ENCODE measurements around the gene SEPTIN5. TPM values are rescaled to one million over a fixed set of nuclear protein-coding genes. Genes with fewer than 3 reads are reported as not detected.

SEPTIN5 gene
- polyA plus RNA-seq, 3 donors = 28.1 to 37.6 (median 32.6) TPM

DNA sequence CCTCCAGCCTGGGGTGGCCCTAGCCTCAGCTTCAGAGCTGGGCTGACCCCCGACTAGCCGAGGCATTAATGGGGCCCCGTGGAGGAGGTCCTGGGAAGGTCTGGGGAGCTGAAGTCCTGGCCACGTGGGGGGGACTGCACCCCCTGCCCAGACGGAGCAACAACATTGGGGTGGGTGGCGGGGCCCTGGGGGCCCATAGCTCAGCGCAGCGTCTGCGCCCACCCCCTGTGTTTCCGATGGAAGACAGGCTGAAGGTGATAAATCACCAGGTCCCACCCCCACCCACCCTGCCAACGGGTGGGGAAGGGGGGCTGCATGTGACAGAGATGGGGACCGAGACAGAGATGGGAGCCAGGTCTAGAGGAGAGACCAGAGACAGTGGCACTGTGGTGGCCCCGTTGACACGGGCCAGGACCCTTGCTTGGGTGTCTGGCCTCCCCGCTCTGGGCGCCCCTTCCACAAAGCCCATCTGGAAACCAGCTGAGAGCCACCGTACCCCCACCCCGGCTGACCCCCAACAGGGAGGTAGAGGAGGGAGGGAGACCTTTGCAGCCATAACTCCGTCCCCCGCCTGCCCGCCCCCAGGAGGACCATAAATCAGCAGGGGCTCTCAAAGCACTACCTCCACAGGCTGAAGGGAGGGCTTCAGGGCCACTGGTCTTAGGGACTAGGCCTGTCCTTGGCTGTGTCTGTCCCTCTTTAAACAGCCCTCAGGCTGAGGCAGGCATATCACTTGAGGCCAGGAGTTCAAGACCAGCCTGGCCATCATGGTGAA, 17.2 kb downstream of the SEPTIN5 start:
- no peak for DNase-seq (ENCODE audit: low read depth in 3 of 3, low spot score in 2 of 3)

DNA sequence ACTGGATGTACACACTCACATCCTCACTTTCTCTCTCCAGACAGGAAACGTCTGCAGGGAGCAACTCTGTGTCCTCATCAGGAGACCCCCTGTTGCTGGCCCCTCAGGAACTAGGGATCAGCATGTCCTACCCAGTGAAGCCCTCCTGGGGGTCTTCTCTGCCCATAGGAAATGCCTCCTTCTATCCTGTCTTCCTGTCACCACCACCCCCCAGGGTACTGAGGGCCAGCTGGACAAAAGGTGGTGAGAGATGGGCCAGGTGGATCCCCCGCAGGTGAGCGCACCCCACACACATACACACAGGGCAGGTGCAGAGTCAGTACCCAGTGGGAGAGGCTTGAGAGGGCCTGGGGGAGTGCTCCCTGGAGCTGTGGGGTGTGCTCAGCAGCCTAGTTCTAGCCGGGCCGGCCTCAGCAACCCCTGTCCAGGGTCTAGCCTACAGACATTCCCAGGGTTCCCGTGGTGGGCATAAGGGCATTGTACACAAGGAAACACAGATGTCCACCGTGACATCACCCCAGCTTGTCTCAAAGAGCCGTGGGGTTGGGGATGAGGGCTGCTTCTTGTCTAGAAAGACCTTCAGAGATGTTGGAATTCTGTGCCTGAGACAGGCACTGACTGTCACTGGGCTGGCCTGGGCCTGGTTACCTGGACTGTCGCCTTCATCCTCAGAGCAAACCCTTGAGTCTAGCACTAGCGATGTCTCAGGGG, 18.3 kb downstream of the SEPTIN5 start:
- no peak for DNase-seq (ENCODE audit: low read depth in 3 of 3, low spot score in 2 of 3)

DNA sequence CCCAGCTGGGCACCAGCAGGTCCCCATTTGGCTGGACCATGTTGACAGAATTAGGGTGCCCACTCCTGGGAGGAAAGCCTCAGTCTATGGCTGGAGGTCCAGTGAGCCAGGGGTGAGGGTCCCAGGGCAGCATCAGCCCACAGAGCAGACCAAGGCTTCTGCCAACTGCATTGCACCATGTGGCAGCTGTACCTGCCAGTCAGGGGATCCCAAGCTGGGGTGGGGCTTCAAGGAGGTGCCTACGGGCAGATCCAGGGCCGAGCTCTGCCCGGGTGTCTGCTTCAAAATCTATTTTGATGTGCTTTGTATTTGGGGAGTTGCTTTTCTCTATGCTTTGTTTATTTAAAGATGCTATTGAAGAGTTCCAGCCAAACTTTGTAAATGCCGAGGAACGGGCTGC, 19.5 kb downstream of the SEPTIN5 start:
- DNase-seq (ENCODE audit: low read depth in 3 of 3, low spot score in 2 of 3) = no peak

DNA sequence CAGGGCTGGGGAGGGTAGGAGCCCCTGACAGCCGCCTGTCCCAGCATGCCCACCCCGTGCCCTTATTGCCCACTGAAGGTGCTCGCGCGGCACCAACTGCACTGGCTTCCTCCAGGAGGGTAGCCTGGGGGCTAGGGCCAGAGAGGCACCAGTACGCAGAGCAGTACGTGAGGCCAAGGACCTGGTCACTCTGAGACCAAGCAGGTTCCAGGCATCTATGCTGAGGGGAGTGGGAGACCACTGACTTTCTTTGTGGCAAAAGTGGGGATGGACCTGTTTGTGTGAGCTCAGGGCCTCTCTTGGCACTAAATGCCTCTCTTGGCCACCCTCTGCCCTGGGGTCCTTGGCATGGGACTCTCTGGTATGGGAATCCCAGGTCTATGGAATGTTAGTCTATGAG, 19.9 kb downstream of the SEPTIN5 start:
- DNase-seq (ENCODE audit: low read depth in 3 of 3, low spot score in 2 of 3) = no peak

DNA sequence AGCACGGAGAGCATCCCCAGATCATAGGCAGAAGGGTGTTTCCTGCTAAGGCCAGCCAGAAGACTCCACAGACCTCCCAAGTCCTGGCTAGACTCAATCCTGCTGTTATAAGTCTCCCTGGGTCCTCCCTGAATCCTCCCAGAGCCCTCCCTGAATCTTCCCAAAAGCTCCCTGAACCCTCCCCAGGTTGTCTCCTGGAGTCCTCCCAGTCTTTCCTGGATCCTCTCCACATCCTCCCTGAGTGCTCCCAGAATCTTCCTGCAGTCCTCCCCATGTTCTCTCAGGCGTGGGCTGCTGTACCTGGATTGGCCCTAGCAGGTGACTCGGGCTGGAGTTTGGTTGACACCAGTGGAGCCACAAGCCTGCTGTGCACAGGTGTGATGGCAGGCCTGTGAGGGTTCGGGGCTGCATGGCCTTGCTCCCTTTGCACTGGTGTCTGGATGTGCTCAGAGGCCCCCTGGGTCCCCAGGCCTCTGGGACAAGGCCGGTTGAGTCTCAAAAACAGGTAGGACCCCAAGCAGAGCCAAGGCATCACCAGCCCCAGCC, 20.6 kb downstream of the SEPTIN5 start:
- no peak for DNase-seq (ENCODE audit: low read depth in 3 of 3, low spot score in 2 of 3)

DNA sequence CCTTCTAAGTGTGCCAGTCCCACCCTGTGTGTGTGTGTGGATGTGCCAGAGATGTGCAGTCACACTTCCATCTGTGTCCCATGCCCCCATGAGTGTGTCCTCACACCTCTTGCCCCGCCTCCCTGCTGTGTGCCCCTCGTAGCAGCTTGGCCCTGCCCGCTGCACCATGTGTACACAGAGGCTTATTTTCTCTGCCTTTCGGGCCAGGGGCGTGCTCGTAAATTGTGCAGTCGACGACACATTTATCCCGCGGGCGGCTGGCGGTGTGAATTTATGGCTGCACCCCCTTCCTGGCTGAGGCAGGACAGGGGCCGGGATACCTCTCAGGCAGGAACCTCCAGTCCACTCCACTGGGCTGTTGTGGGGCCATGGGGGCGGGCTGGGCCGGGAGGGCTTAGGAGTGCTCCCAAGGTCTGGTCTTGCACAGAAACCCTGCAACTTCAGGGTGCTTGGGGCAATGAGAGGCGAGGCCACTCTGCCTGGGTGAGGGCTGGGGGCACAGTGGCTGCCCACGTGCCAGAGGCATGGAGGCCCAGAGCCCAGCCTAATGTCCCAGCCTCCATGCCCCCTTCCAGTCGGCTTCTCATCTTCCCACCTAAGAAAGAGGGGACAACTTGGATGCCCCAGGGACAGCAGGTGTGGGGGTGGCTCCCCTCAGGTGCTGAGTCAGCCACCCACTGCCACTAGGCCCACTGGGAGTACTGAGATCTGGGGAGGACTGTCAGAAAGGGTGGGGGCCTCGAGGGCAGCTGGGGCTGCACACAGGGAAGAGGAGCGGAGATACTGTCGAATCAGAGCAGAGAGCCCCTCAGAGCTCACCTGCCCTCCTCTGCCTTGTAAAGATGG, 21.6 kb downstream of the SEPTIN5 start:
- no peak for DNase-seq (ENCODE audit: low read depth in 3 of 3, low spot score in 2 of 3)

DNA sequence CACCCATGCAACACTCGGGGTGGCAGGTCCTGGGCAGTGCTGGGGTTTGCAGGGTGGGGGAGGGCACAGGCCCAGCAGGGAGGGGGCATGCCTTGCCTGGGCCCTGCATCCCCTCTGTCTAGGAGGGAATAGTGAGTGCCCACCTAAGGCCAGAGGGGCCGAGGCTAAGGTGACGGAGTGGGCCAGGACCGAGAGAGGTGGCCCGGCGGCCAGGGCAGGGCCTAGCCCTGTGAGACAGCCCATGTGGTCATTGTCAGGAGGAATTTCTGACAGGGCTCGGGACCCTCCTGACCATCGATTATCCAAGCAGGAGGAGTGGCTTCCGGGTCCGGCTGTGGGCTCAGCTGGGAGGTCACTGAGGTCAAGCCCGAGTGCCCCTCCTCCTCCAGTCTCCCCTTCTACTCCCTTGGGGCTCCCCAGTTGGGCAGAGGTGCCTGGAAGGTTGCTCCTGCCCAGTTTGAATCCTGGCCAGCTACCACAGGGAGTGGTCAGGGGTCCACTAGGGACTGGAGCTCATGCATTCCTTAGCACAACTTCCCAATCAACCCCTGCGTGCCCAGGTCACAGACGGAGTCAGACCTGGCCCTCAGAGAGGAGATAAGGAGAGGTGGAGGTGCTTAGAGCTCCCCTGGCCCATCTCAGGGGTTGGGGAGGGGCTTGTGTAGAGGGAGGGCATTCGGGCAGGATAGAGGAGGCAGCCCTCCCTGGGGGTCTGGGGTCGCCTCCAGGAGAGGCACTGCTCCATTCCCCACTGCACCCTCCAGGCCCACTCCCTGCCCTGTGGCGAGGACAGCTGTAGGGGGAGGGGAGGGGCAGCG, 23.8 kb downstream of the SEPTIN5 start:
- no peak for DNase-seq (ENCODE audit: low read depth in 3 of 3, low spot score in 2 of 3)

DNA sequence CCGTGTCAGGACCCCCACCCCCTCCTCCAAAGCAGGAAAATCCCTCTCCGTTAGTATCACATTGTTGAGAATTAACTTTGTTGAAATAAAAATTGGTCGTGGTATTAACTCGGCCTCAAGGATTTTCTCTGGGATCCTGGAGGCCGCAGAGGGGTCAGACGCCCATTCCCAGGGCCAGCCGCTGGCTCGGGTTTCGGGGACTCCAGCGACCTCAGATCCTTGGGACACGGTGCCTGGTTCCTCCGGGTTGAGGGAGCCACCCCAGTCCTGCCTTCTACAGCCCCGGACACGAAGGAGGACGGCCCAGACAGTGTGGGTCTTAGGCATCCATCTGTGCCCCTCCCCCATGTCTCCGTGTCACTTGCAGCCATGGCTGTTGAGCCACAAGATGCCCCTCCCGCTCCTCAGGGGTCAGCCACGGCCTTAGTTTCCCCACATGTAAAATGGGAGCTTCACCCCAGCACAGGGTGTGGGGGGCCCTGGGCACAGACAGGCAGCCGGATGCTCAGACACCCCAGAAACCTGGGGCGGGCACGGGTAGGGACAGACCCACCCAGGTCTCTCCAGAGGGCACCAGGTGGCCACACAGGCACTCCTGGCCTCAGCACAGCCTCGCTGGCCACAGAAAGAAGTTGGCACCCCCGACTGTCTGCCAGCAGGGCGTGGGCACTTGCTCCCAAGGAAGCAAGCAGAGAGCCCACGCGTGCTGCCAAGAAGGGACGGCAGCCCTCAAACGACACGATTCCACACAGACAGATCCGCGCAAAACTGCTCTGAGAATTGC, 24.6 kb downstream of the SEPTIN5 start:
- DNase-seq (ENCODE audit: low read depth in 3 of 3, low spot score in 2 of 3) = no peak

DNA sequence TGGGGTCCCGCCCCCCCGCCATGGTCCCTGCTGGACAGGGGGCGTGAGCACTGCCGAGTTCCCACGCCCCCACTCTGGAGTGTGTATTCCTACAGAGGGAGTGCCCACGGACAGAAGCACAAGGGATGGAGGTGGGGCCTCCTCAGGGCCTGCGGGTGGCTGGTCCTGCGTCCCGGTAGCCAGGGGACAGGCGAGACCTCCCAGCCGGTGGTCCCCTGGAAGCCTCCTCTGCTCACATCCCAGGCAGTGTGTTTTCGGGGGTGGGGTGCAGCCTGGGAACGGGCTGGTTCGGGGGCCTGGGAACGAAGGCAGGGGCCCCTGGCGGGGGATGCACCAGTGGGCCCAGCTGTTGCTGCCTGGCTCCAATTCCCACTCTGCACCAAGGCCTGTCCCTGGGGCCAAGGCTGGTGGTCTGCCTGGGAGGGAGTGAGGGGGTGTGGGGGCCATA, 25.2 kb downstream of the SEPTIN5 start:
- DNase-seq (ENCODE audit: low read depth in 3 of 3, low spot score in 2 of 3) = no peak

DNA sequence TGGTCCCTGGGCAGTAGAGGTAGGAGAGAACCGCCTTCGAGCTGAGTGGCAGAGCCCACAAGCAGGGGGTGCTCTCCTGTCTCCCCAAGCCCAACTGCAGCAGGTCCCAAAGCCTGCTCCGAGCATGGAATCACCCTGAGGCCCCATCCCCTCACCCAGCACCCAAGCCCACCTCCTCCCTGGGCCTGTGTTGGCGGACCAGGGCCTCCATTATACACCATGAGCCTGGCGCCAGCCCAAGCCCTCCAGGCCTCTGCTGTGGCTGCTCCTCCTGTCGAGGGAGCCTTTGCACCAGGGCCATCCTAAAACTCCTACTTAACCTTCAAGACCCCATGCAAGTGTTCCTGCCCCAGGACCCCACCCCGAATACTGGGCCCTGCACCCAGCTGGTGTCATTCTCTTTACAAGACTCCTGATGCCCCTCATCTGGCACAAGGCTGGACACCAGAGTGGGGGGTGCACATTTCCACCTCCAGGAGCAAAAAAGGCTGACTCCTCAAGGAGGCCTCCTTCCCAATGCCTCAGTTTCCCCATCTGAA, 25.7 kb downstream of the SEPTIN5 start:
- no peak for DNase-seq (ENCODE audit: low read depth in 3 of 3, low spot score in 2 of 3)

DNA sequence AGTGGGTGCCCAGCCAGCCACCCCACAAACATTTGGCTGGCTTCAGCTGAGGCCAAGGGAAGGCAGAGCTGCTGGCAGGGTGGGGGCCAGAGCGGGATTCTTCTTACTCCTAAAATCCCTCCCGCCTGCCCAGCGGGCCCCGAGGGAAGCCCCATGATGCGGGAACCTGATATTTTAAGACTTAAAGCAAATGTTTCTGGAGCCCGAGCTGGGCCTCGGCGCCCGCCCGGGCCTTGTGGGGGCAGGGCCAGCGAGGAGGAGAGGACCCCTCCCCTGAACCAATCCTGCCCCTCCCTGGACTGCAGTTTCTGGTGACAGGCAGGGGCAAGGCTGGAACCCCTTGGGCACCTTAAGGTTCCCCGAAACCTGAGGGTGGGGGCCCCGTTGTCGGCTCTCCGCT, 26.3 kb downstream of the SEPTIN5 start:
- no peak for DNase-seq (ENCODE audit: low read depth in 3 of 3, low spot score in 2 of 3)

DNA sequence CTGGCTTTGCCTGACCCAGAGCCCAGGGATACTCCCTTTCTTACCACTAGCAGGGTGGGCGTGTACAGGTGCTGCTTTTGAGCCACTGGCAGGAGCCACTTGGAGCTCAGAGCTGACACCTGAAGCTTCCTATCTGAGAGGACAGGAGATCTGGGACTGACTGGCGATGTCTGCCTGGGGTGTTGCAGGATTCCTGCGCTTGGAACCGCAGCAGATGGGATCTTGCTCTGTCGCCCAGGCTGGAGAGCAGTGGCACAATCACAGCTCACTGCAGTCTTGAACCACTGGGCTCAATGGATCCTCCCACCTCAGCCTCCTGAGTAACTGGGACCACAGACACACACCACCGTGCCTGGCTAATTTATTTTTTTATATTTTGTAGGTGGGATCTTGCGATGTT, 26.8 kb downstream of the SEPTIN5 start:
- DNase-seq (ENCODE audit: low read depth in 3 of 3, low spot score in 2 of 3) = no peak

DNA sequence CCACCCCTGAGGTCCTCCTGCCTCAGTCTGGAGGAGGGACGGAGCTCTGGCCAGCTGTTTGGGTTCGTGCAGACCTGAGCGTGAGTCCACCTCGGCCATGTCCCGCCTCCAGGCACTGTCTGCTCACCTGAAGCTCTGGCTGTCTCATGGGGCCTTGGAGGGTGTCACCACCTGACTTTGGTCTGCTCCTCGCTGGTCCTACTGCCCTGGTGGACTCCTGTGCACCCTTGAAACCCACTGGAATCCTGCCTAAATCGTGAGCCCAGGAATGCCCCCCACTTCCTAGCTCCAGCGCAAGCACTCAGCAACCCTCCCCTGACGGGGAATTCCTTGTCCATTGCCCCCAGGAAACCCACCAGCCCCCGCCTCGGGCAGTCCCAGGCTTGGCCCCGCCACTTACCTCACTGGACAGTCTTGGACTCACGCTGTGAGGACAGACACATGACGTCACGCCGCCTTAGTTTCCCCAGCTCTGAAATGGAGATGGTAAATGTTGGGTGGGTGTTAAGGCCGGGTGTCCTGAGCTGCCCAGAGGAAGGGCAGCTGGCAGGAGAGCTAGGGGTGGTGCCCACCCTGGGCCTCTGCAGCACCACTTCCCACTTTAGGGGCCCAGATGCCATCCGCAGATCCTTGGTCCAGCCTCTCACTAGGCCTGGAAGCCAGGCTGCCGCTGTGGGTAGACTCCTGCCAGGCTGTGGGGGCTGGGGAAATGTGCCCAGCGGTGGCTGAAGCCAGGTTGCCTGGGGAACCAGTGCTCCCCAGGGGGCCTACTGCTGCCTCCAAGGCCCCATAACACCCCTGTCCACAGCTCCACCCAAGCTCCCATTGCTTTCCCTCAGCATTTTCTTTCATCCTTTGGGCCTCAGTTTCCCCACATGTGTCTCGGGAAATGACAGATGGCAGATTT, 28.1 kb downstream of the SEPTIN5 start:
- no peak for DNase-seq (ENCODE audit: low read depth in 3 of 3, low spot score in 2 of 3)

DNA sequence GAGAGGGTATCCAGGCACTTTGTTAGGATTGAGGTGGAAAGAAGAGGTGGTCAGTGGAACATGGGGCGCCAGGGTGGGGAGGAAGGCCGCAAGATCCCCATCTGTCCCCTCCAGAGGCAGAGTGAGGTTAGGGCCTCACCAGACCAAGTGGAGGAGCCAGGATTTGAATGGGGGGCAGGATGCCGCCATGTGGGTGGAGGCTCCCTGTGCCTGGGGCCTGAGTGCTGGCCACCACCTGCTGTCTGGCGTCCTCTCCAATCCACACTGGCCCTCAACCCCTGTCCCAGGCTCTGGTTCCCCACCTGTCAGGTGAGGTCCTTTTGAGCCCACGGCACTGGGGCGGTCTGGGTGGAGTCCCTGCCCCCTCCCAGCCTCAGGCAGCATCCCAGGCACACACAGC, 28.8 kb downstream of the SEPTIN5 start:
- no peak for DNase-seq (ENCODE audit: low read depth in 3 of 3, low spot score in 2 of 3)

DNA sequence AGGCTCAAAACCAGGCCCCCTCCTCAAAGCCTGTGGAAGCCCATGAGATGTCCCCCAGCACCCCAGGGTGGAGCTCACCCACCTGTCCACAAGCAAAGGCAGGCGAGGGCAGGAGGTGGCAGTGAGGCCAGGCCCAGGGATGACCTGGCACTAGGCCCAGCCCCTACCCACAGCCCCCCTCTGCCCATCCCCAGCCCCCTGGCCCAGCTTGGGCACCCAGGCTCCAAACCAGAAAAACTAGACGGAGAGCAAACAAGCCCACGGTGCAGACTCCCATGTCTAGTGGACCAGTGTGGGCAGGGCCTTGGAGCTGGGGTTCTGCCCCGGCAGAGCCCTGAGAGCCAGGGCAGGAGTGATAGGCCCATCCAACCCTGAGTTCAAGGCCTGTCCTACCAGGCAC, 29.3 kb downstream of the SEPTIN5 start:
- DNase-seq (ENCODE audit: low read depth in 3 of 3, low spot score in 2 of 3) = no peak

DNA sequence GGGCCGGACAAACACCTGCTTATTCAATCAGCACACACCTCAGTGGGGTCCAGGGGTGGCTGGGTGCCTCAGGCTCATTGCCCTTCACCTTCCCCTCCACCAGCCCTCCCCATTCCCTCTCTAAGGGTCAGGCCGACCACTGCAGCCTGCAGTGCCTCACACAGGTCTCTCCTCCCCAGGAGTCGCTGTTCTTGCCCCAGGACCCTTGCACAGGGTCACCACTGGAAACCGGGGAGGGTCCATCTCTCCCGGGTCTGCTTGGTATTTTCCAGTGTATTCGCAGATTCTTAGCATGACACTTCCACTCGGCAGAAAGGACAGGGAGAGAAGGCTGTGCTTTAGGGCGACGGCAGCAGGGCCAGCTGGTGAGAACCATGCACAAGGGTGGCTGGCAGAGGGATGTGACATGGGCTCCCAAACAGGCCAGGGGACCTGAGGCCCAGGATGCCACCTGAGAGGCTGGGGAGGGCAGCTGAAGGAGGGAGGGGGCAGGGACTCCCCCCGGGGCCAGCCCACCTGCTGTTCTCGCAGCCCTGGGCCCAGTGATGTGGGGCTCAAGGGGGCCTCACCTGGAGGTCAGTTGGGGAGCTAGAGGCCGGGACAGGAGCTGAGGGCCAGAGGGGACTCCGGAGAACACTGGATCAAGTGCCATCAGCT, 30.2 kb downstream of the SEPTIN5 start:
- no peak for DNase-seq (ENCODE audit: low read depth in 3 of 3, low spot score in 2 of 3)
